ENCODE results near the gene NDUFA3. TPM values are rescaled to one million over a fixed set of nuclear protein-coding genes. Genes with fewer than 3 reads are reported as not detected.
"Not testable (repeated sequence)": the region's sequence is repeated elsewhere in the genome, so short reads cannot be mapped to it uniquely, and the experiment has no call there.

Gene NDUFA3
- total RNA-seq, 1 experiment from 2014 or later, result 134 TPM

- no peaks in the 10 kb centered on the region for H3K36me3 ChIP-seq (ENCODE audit: low read depth)
- TF ChIP-seq, protein P1, sequence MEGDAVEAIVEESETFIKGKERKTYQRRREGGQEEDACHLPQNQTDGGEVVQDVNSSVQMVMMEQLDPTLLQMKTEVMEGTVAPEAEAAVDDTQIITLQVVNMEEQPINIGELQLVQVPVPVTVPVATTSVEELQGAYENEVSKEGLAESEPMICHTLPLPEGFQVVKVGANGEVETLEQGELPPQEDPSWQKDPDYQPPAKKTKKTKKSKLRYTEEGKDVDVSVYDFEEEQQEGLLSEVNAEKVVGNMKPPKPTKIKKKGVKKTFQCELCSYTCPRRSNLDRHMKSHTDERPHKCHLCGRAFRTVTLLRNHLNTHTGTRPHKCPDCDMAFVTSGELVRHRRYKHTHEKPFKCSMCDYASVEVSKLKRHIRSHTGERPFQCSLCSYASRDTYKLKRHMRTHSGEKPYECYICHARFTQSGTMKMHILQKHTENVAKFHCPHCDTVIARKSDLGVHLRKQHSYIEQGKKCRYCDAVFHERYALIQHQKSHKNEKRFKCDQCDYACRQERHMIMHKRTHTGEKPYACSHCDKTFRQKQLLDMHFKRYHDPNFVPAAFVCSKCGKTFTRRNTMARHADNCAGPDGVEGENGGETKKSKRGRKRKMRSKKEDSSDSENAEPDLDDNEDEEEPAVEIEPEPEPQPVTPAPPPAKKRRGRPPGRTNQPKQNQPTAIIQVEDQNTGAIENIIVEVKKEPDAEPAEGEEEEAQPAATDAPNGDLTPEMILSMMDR (conservative IDR thresholded peaks at IDR 0.05), result no peak
- TF ChIP-seq EZH2 (IDR thresholded peaks at IDR 0.05; ENCODE audit: low read depth), result no peak
- H2AFZ ChIP-seq, result no peak overlapping the region
- POLR2A ChIA-PET (ENCODE audit: unreplicated experiment), result no interaction called here
- H3K9me2 ChIP-seq (ENCODE audit: insufficient read depth), result no peaks in the 10 kb centered on the region
- peaks cover 7% of the 10 kb centered on the region for H3F3A ChIP-seq (ENCODE audit: insufficient read depth, low read depth)
- no peaks in the 10 kb centered on the region for H3K9me3 ChIP-seq (ENCODE audit: insufficient read depth, low read depth)
- no peaks in the 10 kb centered on the region for H4K20me1 ChIP-seq (ENCODE audit: insufficient read depth)
- H3K4me3 ChIP-seq, result no peak overlapping the region
- H3K27ac ChIP-seq, result no peak overlapping the region
- no peaks in the 10 kb centered on the region for H3K79me2 ChIP-seq (ENCODE audit: low read depth)
- intact Hi-C loops (cut with micrococcal nuclease; ENCODE audit: unreplicated experiment), result no loop called here
- DNase-seq, result no peak
- no peak overlapping the region for H3K4me2 ChIP-seq
- H3K27me3 ChIP-seq (ENCODE audit: insufficient read depth, low read depth), result peaks cover 36% of the 10 kb centered on the region
- no peaks in the 10 kb centered on the region for H3K4me1 ChIP-seq (replicated peaks; ENCODE audit: insufficient read depth)
- BruUV-seq (replicated peaks), result no TSS peak
- CTCF ChIA-PET, result interaction anchor here (0.6 kb wide), 1 partner anchor 248 kb away, joined by 4 read pairs; no protein-coding TSS in a partner anchor
Measured at GRCh38 chr19:54094426-54095000, 8.1 kb upstream of the NDUFA3 start.

GRCh38 chr19:54095136-54095858 lies 7.4 kb upstream of the NDUFA3 start:
- no TSS peak for BruUV-seq (replicated peaks)

GRCh38 chr19:54095859-54096616 lies 6.6 kb upstream of the NDUFA3 start:
- Histone ChIP-seq H3F3A (ENCODE audit: insufficient read depth, low read depth) (peaks cover 14% of the 10 kb centered on the region), H3K27me3 (ENCODE audit: insufficient read depth, low read depth) (peaks cover 33% of the 10 kb centered on the region), H3K4me3 (peak overlapping the region; percentile 51; the same call in 1 of the 2 replicates), H2AFZ (peak overlapping the region; percentile 69; the same call in 1 of the 2 replicates), H3K4me2 (peak overlapping the region; percentile 83)
- H3K36me3 ChIP-seq (ENCODE audit: low read depth); H3K79me2 ChIP-seq (ENCODE audit: low read depth); H3K4me1 ChIP-seq (replicated peaks; ENCODE audit: insufficient read depth); intact Hi-C loops (cut with micrococcal nuclease; ENCODE audit: unreplicated experiment); H3K9me2 ChIP-seq (ENCODE audit: insufficient read depth); BruUV-seq (replicated peaks); H4K20me1 ChIP-seq (ENCODE audit: insufficient read depth); H3K27ac ChIP-seq; H3K9me3 ChIP-seq (ENCODE audit: insufficient read depth, low read depth): not testable (repeated sequence)
- DNase-seq, result peak in 1 of 2 experiments; percentile 57
- ChIA-PET CTCF (interaction anchor here (0.6 to 0.7 kb wide), 3 partner anchors 103 to 303 kb away, joined by 3 to 4 read pairs (median 4); no protein-coding TSS in a partner anchor), POLR2A (ENCODE audit: unreplicated experiment) (interaction anchor here (0.5 kb wide), 1 partner anchor 60 kb away, joined by 7 read pairs; no protein-coding TSS in a partner anchor)

More at GRCh38 chr19:54095136-54095858, 7.4 kb upstream of the NDUFA3 start:
- H3K9me3 ChIP-seq (ENCODE audit: insufficient read depth, low read depth), result no peaks in the 10 kb centered on the region
- H3F3A ChIP-seq (ENCODE audit: insufficient read depth, low read depth), result peaks cover 13% of the 10 kb centered on the region
- intact Hi-C loops (cut with micrococcal nuclease; ENCODE audit: unreplicated experiment), result no loop called here
- TF ChIP-seq, protein P1 (conservative IDR thresholded peaks at IDR 0.05), result no peak
- no peak for TF ChIP-seq EZH2 (IDR thresholded peaks at IDR 0.05; ENCODE audit: low read depth)
- no peaks in the 10 kb centered on the region for H3K9me2 ChIP-seq (ENCODE audit: insufficient read depth)
- peak overlapping the region; percentile 83 for H3K4me2 ChIP-seq
- peak overlapping the region; percentile 51; the same call in 1 of the 2 replicates for H3K4me3 ChIP-seq
- H4K20me1 ChIP-seq (ENCODE audit: insufficient read depth), result no peaks in the 10 kb centered on the region
- POLR2A ChIA-PET (ENCODE audit: unreplicated experiment), result interaction anchor here (0.5 kb wide), 1 partner anchor 60 kb away, joined by 7 read pairs; no protein-coding TSS in a partner anchor
- no peaks in the 10 kb centered on the region for H3K4me1 ChIP-seq (replicated peaks; ENCODE audit: insufficient read depth)
- peaks cover 36% of the 10 kb centered on the region for H3K27me3 ChIP-seq (ENCODE audit: insufficient read depth, low read depth)
- no peaks in the 10 kb centered on the region for H3K36me3 ChIP-seq (ENCODE audit: low read depth)
- CTCF ChIA-PET, result interaction anchor here (0.6 to 0.7 kb wide), 3 partner anchors 104 to 302 kb away, joined by 4 read pairs; no protein-coding TSS in a partner anchor
- peak overlapping the region; percentile 69; the same call in 1 of the 2 replicates for H2AFZ ChIP-seq
- DNase-seq, result no peak
- no peak overlapping the region for H3K27ac ChIP-seq
- H3K79me2 ChIP-seq (ENCODE audit: low read depth), result no peaks in the 10 kb centered on the region

All from PC-9 (cell line).